Small intestine (tissue), 7 donors: ENCODE measurements around the gene RUNX2. TPM values are rescaled to one million over a fixed set of nuclear protein-coding genes. Genes with fewer than 3 reads are reported as not detected.

Source experiments
- DNase-seq, 2 donors: peaks; one replicate each; pipeline versions ENCODE4 v3.0.0 to v3.0.0-alpha.2; 2013
- FAIRE-seq: peaks from 2 replicates; lab custom pipeline; 2012; peaks lifted over from hg19 to GRCh38; lab: Jason Lieb, UNC
- H3K27ac ChIP-seq, 3 donors: one replicate each; pipeline ENCODE4 v1.5.1; 2013; ENCODE audit warnings: low read length in 2 of 3, mild to moderate bottlenecking in 2 of 3, control low read depth in 1 of 3, inconsistent platforms in 1 of 3, low read depth in 1 of 3, moderate library complexity in 1 of 3
- H3K27me3 ChIP-seq, 3 donors: one replicate each; pipeline ENCODE4 v1.6.1; 2013; ENCODE audit warnings: low read length in 3 of 3, inconsistent platforms in 1 of 3; ENCODE audit not compliant: control insufficient read depth in 3 of 3, insufficient read depth in 3 of 3
- H3K36me3 ChIP-seq, 3 donors: one replicate each; pipeline ENCODE4 v1.6.1; 2013; ENCODE audit warnings: low read length in 3 of 3, inconsistent platforms in 1 of 3, low read depth in 1 of 3, mild to moderate bottlenecking in 1 of 3, moderate library complexity in 1 of 3; ENCODE audit not compliant: control insufficient read depth in 3 of 3, insufficient read depth in 2 of 3
- H3K4me1 ChIP-seq, 3 donors: one replicate each; pipeline ENCODE4 v1.6.1; 2013; ENCODE audit warnings: low read length in 2 of 3, inconsistent platforms in 1 of 3, low read depth in 1 of 3, mild to moderate bottlenecking in 1 of 3, moderate library complexity in 1 of 3; ENCODE audit not compliant: control insufficient read depth in 3 of 3, insufficient read depth in 2 of 3
- H3K4me3 ChIP-seq, 3 donors: one replicate each; pipeline ENCODE4 v1.5.1; 2013; ENCODE audit warnings: low read length in 3 of 3, control low read depth in 1 of 3, inconsistent platforms in 1 of 3, low read depth in 1 of 3, mild to moderate bottlenecking in 1 of 3, moderate library complexity in 1 of 3
- H3K9me3 ChIP-seq, 2 donors: one replicate each; pipeline ENCODE4 v1.6.1; 2013; ENCODE audit warnings: low read depth in 1 of 2, low read length in 1 of 2; ENCODE audit not compliant: control insufficient read depth in 2 of 2, insufficient read depth in 1 of 2
- WGBS, 3 donors: extraction: QIAGEN DNeasy Blood & Tissue Kit; methylation state at CpG; one replicate each; pipeline ENCODE4 v1.1.7; 2013; 5-methylcytosine and 5-hydroxymethylcytosine counted together
- polyA plus RNA-seq, 4 donors: library from polyadenylated mRNA; stranded (reverse) in 3 of 4; unstranded in 1 of 4; fragments of 200-250 nt in 3 of 4; fragments of 120-200 nt in 1 of 4; gene quantifications; one replicate each; pipeline versions ENCODE4 v1.2.1 to v1.2.3, GENCODE V29; 2013
- donor health status: healthy with polysubstance abuse.
- donor health status: control.
- donor health status: control.
- donor health status: Bipolar disorder and iron deficiency.
- donor health status: healthy.

The RUNX2 gene
- polyA plus RNA-seq, 4 donors: under 0.01 to 2.5 (median 0.94) TPM

DNA sequence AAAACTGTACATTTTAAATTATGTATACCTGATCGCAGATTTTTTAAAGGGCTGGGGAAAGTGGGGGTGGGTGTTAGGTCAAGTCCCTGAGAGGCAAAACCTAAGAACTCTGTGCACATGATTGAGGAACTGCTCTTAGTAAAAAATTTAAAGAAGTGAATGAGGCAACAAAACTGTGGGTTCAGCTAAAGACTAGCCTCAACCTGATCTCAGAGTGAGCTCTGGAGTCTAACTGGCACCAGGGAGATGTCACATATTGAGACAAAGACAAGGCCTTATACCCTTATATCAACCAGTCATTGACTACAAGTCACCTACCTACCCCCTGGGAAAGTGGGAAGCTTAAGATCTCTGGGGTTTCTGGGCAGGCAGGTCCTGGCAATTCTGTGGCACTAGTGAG is 27.4 kb upstream of the RUNX2 start:
- no peaks in the 10 kb centered on the region for H3K27me3 ChIP-seq
- H3K36me3 ChIP-seq: no peaks in the 10 kb centered on the region
- DNase-seq: no peak
- no peak for FAIRE-seq
- H3K27ac ChIP-seq: no peak overlapping the region
- no peak overlapping the region for H3K4me3 ChIP-seq
- no peaks in the 10 kb centered on the region for H3K4me1 ChIP-seq
- WGBS, 3 donors: 96 to 100% (median 98%) methylated on average over 1 of the region's 1 CpG
- peaks cover 0 to 3% of the 10 kb centered on the region in 2 donors for H3K9me3 ChIP-seq

DNA sequence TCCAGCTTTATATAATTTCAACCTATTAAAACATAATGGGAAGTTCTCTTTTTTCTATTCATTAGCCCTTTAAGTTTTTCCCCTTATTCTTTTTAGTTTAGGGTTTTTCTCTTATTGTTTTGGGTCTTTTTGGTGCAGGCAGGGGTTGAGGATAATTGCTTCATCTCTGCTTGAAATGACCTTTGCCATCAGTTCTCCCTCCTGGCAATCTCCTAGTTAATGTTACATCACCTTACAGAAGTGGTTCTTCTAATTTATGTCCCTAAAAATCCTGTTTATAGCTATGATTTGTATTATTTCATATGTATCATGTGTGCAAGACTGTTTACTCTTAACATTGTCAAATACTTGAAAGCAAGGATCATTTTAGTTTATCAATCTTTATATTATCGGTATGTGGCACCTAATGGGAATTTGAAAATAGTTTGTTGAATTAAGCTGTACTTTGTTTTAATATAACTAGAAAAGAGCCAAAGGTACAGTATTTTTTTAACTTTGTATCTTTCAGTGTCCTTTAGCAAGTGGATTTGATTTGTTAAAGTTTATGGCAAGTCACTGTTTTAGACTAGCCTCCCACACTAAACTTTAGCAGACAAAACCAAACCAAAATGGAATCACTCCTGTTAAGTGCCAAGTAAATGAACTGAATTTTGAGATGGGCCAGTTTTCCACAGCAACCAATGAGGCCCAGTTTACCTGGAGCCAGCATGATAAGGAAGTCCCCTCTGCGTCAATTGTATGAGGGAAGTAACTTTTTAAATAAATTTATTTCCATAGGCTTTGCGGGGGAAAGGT is 26.6 kb upstream of the RUNX2 start:
- H3K4me1 ChIP-seq: no peaks in the 10 kb centered on the region
- peaks cover 0 to 10% of the 10 kb centered on the region in 2 donors for H3K9me3 ChIP-seq
- no peak overlapping the region for H3K4me3 ChIP-seq
- FAIRE-seq (no peak), DNase-seq (no peak)
- WGBS, 3 donors: 61 to 65% (median 65%) methylated on average over 3 of the region's 3 CpGs
- H3K27me3 ChIP-seq: no peaks in the 10 kb centered on the region
- H3K36me3 ChIP-seq: no peaks in the 10 kb centered on the region
- H3K27ac ChIP-seq: no peak overlapping the region

DNA sequence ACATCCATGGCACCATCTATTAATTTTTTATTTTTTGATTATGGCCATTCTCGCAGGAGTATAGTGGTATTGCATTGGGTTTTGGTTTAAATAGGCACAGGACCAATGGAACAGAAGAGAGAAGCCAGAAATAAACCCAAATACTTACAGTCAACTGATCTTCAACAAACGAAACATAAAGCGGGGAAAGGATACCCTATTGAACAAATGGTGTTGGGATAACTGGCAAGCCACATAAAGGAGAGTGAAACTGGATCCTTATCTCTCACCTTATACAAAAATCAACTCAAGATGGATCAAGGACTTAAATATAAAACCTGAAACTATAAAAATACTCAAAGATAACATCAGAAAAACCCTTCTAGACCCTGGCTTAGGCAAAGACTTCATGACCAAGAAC is 25.3 kb upstream of the RUNX2 start:
- no peak overlapping the region for H3K4me3 ChIP-seq
- H3K27me3 ChIP-seq: no peaks in the 10 kb centered on the region
- no peak overlapping the region for H3K27ac ChIP-seq
- H3K9me3 ChIP-seq: peaks cover 0 to 20% of the 10 kb centered on the region in 2 donors
- no peaks in the 10 kb centered on the region for H3K4me1 ChIP-seq
- no peak for FAIRE-seq
- DNase-seq: no peak
- no peaks in the 10 kb centered on the region for H3K36me3 ChIP-seq
- 93 to 100% (median 96%) methylated on average over 3 of the region's 3 CpGs for WGBS, 3 donors

DNA sequence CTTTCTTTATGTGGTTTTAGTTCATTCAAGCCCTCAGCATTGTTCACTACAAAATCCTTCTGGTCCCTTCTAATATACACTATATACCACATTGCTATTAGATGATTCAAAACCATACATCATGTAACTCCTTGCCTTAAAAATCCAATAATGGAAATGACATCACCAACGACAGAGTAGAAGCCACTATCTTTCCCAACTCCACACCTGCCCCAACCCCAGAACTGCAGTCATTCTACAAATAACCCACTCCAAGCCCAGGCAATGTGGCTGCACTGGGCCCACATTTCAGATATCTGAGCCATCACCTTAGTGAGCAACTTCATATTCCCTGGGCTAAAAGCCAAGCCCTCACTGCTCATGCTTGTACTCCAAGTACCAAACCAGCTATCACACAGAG is 22.6 kb upstream of the RUNX2 start:
- Histone ChIP-seq H3K27ac (no peak overlapping the region), H3K36me3 (no peaks in the 10 kb centered on the region), H3K4me3 (no peak overlapping the region), H3K4me1 (no peaks in the 10 kb centered on the region), H3K27me3 (no peaks in the 10 kb centered on the region), H3K9me3 (peaks cover 0 to 29% of the 10 kb centered on the region in 2 donors)
- 75 to 89% (median 80%) methylated on average over 1 of the region's 1 CpG for WGBS, 3 donors
- no peak for DNase-seq
- FAIRE-seq: no peak

DNA sequence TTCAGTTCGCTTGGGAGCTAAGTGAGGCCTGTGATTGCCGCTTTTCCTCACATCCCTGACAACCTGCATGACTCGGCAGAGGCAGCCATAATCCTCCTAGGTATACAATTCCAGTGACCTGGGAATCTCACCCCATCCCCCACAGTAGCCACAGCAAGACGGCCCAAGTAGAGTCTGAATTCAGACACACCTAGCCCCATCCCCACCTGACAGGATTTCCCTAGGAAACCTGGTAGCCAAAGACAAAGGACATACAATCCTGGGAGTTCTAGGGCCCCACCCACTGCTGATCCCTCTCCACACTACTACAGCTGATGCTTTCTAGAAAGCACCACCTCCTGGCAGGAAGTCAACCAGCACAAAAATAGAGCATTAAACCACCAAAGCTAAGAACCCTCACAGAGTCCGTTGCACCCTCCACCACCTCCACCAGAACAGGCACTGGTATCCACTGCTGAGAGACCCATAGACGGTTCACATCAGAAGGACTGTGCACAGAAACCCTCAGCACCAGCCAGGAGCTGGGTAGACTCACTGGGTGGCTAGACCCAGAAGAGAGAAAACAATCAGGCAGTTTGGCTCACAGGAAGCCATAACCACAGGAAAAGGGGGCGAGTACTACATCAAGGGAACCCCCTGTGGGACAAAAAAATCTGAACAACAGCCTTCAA is 17.9 kb upstream of the RUNX2 start:
- WGBS, 3 donors: 78 to 92% (median 83%) methylated on average over 7 of the region's 7 CpGs
- no peaks in the 10 kb centered on the region for H3K27me3 ChIP-seq
- FAIRE-seq (no peak), DNase-seq (peak in 1 of 2 donors; percentile 4)
- H3K4me1 ChIP-seq: no peaks in the 10 kb centered on the region
- H3K27ac ChIP-seq: no peak overlapping the region
- no peak overlapping the region for H3K4me3 ChIP-seq
- H3K36me3 ChIP-seq: no peaks in the 10 kb centered on the region
- peaks cover 0 to 30% of the 10 kb centered on the region in 2 donors for H3K9me3 ChIP-seq

DNA sequence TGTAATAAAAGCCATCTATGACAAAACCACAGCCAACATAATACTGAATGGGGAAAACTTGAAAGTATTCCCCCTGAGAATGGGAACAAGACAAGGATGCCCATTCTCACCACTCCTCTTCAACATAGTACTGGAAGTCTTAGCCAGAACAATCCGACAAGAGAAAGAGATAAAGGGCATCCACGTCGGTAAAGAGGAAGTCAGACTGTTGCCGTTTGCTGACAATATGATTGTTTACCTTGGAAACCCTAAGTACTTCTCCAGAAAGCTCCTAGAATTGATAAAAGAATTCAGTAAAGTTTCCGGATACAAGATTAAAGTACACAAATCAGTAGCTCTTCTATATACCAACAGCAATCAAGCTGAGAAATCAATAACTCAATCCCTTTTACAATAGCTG is 14.0 kb upstream of the RUNX2 start:
- WGBS, 3 donors: 52 to 75% (median 57%) methylated on average over 5 of the region's 5 CpGs
- H3K36me3 ChIP-seq: no peaks in the 10 kb centered on the region
- H3K27me3 ChIP-seq: no peaks in the 10 kb centered on the region
- no peaks in the 10 kb centered on the region for H3K4me1 ChIP-seq
- DNase-seq (no peak), FAIRE-seq (no peak)
- no peak overlapping the region for H3K27ac ChIP-seq
- H3K4me3 ChIP-seq: no peak overlapping the region
- H3K9me3 ChIP-seq: peaks cover 0 to 10% of the 10 kb centered on the region in 2 donors

DNA sequence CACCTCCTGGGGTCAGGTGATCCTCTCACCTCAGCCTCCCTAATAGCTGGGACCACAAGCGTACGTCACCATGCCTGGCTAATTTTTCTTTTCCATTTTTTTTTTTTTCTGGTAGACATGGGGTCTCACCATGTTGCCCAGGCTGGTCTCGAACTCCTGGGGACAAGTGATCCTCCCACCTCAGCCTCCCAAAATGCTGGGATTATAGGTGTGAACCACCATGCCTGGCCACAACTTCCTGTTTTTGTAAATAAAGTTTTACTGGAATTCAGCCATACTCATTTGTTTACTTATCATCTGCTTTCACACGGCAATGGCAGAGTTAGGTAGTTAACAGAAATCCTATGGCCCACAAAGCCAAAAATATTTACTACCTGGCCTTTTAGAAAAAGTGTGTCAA is 7.8 kb upstream of the RUNX2 start:
- DNase-seq (no peak), FAIRE-seq (no peak)
- H3K36me3 ChIP-seq: peaks cover 0 to 2% (median 0%) of the 10 kb centered on the region in 3 donors
- no peaks in the 10 kb centered on the region for H3K4me1 ChIP-seq
- H3K9me3 ChIP-seq: no peaks in the 10 kb centered on the region
- 85 to 86% (median 86%) methylated on average over 4 of the region's 4 CpGs for WGBS, 3 donors
- no peaks in the 10 kb centered on the region for H3K27me3 ChIP-seq
- no peak overlapping the region for H3K27ac ChIP-seq
- no peak overlapping the region for H3K4me3 ChIP-seq

DNA sequence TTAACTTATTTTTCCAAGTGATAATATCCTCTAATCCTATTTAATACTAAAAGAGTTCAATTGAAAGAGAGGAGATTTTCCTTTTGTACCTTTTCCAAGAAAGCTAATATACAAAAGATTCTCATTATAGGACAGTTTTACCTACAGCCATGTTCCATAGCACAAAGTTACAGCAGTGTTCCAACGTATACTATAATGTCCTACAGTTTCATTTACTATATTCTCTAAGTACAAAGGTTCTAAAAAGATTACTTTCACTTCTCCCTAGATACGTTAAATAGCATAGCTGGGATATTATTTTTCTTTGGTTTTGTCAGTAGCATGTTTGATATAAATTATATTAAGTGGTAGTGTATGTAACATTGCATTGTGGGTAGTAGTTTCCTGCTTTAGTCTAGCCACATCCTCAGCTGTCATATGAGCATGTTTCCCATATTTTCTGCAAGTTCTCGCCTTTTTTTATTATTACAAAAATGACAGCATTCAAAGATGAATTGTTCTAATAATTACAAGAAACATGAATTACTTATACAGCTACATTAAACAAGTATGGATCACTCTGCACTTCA is 4.4 kb upstream of the RUNX2 start:
- peak; percentile 7 to 9 for DNase-seq

More for the DNA sequence above, 4.4 kb upstream of the RUNX2 start:
- 31 to 42% (median 36%) methylated on average over 3 of the region's 3 CpGs for WGBS, 3 donors
- Histone ChIP-seq H3K27me3 (no peaks in the 10 kb centered on the region), H3K27ac (no peak overlapping the region), H3K4me1 (no peaks in the 10 kb centered on the region), H3K36me3 (peaks cover 0 to 2% (median 0%) of the 10 kb centered on the region in 3 donors), H3K9me3 (no peaks in the 10 kb centered on the region), H3K4me3 (no peak overlapping the region)
- peak; percentile 47 for FAIRE-seq
